Stimulated activated CD4-positive, alpha-beta T cell treated with anti-CD3 and anti-CD28 coated beads, Interleukin-4, amount 100 ng/mL, for 4 hours (primary cell): ENCODE data around the gene MMD.

Experiments
- DNase-seq, 2 experiments: peaks; one replicate each; pipeline ENCODE4 v3.0.0-alpha.2; 2020

MMD gene

DNA sequence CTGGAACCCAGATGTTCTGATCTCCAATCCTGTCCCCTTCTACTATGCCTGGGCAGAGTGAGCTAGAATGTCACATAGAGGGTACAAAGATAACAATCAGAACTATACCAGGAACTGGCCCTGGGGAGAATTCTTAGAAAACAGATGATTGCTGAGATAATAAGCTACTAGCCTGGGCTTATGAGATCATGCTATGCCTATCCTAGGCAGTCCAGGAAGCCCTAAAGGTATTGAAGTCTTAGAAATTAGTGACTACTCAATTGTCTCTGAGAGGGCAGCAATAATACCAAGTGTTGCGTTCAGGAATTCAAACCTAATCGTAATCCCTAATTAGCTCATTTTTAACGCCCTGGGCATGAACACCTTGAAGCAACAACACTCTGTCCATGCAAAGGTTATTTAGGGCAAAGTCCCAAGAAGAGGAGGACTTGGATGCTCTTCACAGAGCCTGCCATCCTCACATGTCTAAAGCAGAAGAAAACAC, 77.1 kb downstream of the MMD start:
- DNase-seq, result no peak

GRCh38 chr17:55343900-55344513, 77.6 kb downstream of the MMD start:
- DNase-seq, result no peak

GRCh38 chr17:55342800-55343585, 78.6 kb downstream of the MMD start:
- DNase-seq, result no peak
